Nephron (organoid): Measurements from ENCODE around the gene CPSF4L.

ENCODE experiments used
- H3K27ac Mint-ChIP-seq, 3 experiments: 2 replicates each; pipeline ENCODE4 v1.8.0; 2020; ENCODE audit warnings: mixed read lengths in 3 of 3, mild to moderate bottlenecking in 2 of 3, moderate library complexity in 1 of 3
- H3K27me3 Mint-ChIP-seq: 2 replicates; pipeline ENCODE4 v1.8.0; 2021; ENCODE audit warnings: low read depth, mild to moderate bottlenecking, moderate library complexity, mixed read lengths
- H3K36me3 Mint-ChIP-seq: 2 replicates; pipeline ENCODE4 v1.8.0; 2020; ENCODE audit warnings: low read depth, mixed read lengths
- H3K4me1 Mint-ChIP-seq: 2 replicates; pipeline ENCODE4 v1.8.0; 2020; ENCODE audit warnings: mixed read lengths
- H3K4me3 Mint-ChIP-seq, 3 experiments: 2 replicates each; pipeline ENCODE4 v1.8.0; 2020; ENCODE audit warnings: mild to moderate bottlenecking in 3 of 3, mixed read lengths in 3 of 3, moderate library complexity in 2 of 3
- H3K9me3 Mint-ChIP-seq: 2 replicates; pipeline ENCODE4 v1.8.0; 2020; ENCODE audit warnings: mixed read lengths
- CTCF ChIP-seq, 3 experiments: fragments of 200-600 bp; sonication (generic); IDR thresholded peaks; one replicate each; pipeline ENCODE4 v1.5.0; 2021; ENCODE audit warnings: antibody characterized with exemption in 3 of 3; ENCODE audit not compliant: unreplicated experiment in 3 of 3

Gene CPSF4L

GRCh38 chr17:73286863-73287296, 25.2 kb upstream of the CPSF4L start:
- H3K27me3 Mint-ChIP-seq, result no peaks in the 10 kb centered on the region
- no peaks in the 10 kb centered on the region for H3K9me3 Mint-ChIP-seq
- peak overlapping the region; percentile 51 to 84 (median 74) for H3K27ac Mint-ChIP-seq
- peaks cover 73% of the 10 kb centered on the region for H3K4me1 Mint-ChIP-seq
- TF ChIP-seq CTCF (IDR thresholded peaks at IDR 0.05; ENCODE audit: unreplicated experiment in 3 of 3), result no peak
- H3K4me3 Mint-ChIP-seq, result peak overlapping the region in 2 of 3 experiments; percentile 11 to 53
- H3K36me3 Mint-ChIP-seq, result peaks cover 34% of the 10 kb centered on the region

- H3K36me3 Mint-ChIP-seq, result peaks cover 34% of the 10 kb centered on the region
- no peaks in the 10 kb centered on the region for H3K9me3 Mint-ChIP-seq
- no peak for TF ChIP-seq CTCF (IDR thresholded peaks at IDR 0.05; ENCODE audit: unreplicated experiment in 3 of 3)
- no peaks in the 10 kb centered on the region for H3K27me3 Mint-ChIP-seq
- H3K27ac Mint-ChIP-seq, result peak overlapping the region; percentile 51 to 84 (median 74)
- peaks cover 68% of the 10 kb centered on the region for H3K4me1 Mint-ChIP-seq
- peak overlapping the region in 2 of 3 experiments; percentile 11 to 53 for H3K4me3 Mint-ChIP-seq
Observed at GRCh38 chr17:73285916-73286862, 24.5 kb upstream of the CPSF4L start.

GRCh38 chr17:73285603-73285908, 23.9 kb upstream of the CPSF4L start:
- TF ChIP-seq CTCF (IDR thresholded peaks at IDR 0.05; ENCODE audit: unreplicated experiment in 3 of 3), result no peak
- H3K27ac Mint-ChIP-seq, result no peak overlapping the region
- H3K36me3 Mint-ChIP-seq, result peaks cover 33% of the 10 kb centered on the region
- no peaks in the 10 kb centered on the region for H3K9me3 Mint-ChIP-seq
- no peak overlapping the region for H3K4me3 Mint-ChIP-seq
- no peaks in the 10 kb centered on the region for H3K27me3 Mint-ChIP-seq
- H3K4me1 Mint-ChIP-seq, result peaks cover 62% of the 10 kb centered on the region

GRCh38 chr17:73284906-73285602, 23.4 kb upstream of the CPSF4L start:
- Mint-ChIP-seq H3K4me1 (peaks cover 57% of the 10 kb centered on the region), H3K27me3 (no peaks in the 10 kb centered on the region), H3K4me3 (no peak overlapping the region), H3K9me3 (no peaks in the 10 kb centered on the region), H3K36me3 (peaks cover 33% of the 10 kb centered on the region), H3K27ac (peak overlapping the region in 1 of 3 experiments; percentile 88)
- no peak for TF ChIP-seq CTCF (IDR thresholded peaks at IDR 0.05; ENCODE audit: unreplicated experiment in 3 of 3)

- Mint-ChIP-seq H3K4me3 (peak overlapping the region in 2 of 3 experiments; percentile 44 to 62), H3K36me3 (peaks cover 33% of the 10 kb centered on the region), H3K27ac (peak overlapping the region; percentile 85 to 93 (median 88)), H3K9me3 (no peaks in the 10 kb centered on the region), H3K4me1 (peaks cover 51% of the 10 kb centered on the region), H3K27me3 (no peaks in the 10 kb centered on the region)
- TF ChIP-seq CTCF (IDR thresholded peaks at IDR 0.05; ENCODE audit: unreplicated experiment in 3 of 3), result no peak
Observed at GRCh38 chr17:73284354-73284753, 22.7 kb upstream of the CPSF4L start.
